ENCODE measurements around the gene C4A.
"Not testable (repeated sequence)": the region's sequence is repeated elsewhere in the genome, so short reads cannot be mapped to it uniquely, and the experiment has no call there.

C4A gene

GRCh38 chr6:31981744-31982143, at the start of gene C4A:
Gene C4A (plus strand): TSS chr6:31982057. CDS start chr6:31982108, 51 bp downstream.
- not testable (repeated sequence) for DNase-seq

- DNase-seq = not testable (repeated sequence)
Observed at GRCh38 chr6:31932137-31932536, 49.7 kb upstream of the C4A start.

GRCh38 chr6:31933537-31933936, 48.3 kb upstream of the C4A start:
- DNase-seq = no peak

- DNase-seq = no peak
Observed at GRCh38 chr6:31935021-31935420, 46.8 kb upstream of the C4A start.

GRCh38 chr6:31935823-31936222, 46.0 kb upstream of the C4A start:
- DNase-seq = no peak

- DNase-seq = no peak
Observed at GRCh38 chr6:31940256-31940664, 41.6 kb upstream of the C4A start.

GRCh38 chr6:31943742-31944141, 38.1 kb upstream of the C4A start:
- DNase-seq = no peak

GRCh38 chr6:31945154-31945506, 36.7 kb upstream of the C4A start:
- no peak for DNase-seq

GRCh38 chr6:31945507-31946369, 36.1 kb upstream of the C4A start, which contains the start of gene CFB:
Gene CFB (plus strand): TSS chr6:31946095. CDS start chr6:31946222, 127 bp downstream.
- no peak for DNase-seq

GRCh38 chr6:31946370-31946885, 35.4 kb upstream of the C4A start:
- no peak for DNase-seq

GRCh38 chr6:31947070-31947675, 34.7 kb upstream of the C4A start:
- no peak for DNase-seq

GRCh38 chr6:31947864-31948263, 34.0 kb upstream of the C4A start:
- DNase-seq = no peak

- no peak for DNase-seq
Observed at GRCh38 chr6:31948306-31948705, 33.6 kb upstream of the C4A start.

- no peak for DNase-seq
Observed at GRCh38 chr6:31948753-31949413, 33.0 kb upstream of the C4A start.

GRCh38 chr6:31949926-31950548, 31.8 kb upstream of the C4A start:
- DNase-seq = no peak

GRCh38 chr6:31952140-31952805, 29.6 kb upstream of the C4A start:
- no peak for DNase-seq

- DNase-seq = no peak
Observed at GRCh38 chr6:31952890-31953289, 29.0 kb upstream of the C4A start.

GRCh38 chr6:31954511-31954910, 27.3 kb upstream of the C4A start:
- no peak for DNase-seq

GRCh38 chr6:31956796-31957195, 25.1 kb upstream of the C4A start:
- DNase-seq = no peak

GRCh38 chr6:31958412-31958740, 23.5 kb upstream of the C4A start:
- no peak for DNase-seq

- peak; percentile 98 for DNase-seq
Observed at GRCh38 chr6:31958741-31959739, 22.8 kb upstream of the C4A start, which contains the start of the genes NELFE and SKIC2. Gene NELFE (minus strand): TSS chr6:31958971. CDS start chr6:31958446, 525 bp downstream. Gene SKIC2 (plus strand): TSS chr6:31959175. CDS start chr6:31959193, 18 bp downstream.
